Spleen (tissue), 11 donors: Measurements from ENCODE around the gene DCP2. TPM values are rescaled to one million over a fixed set of nuclear protein-coding genes. Genes with fewer than 3 reads are reported as not detected.

Source experiments
- DNase-seq: peaks from one replicate; pipeline ENCODE4 v3.0.0-alpha.2; 2020
- H3K27ac ChIP-seq, 8 donors: fragments of 200-600 bp; sonication (generic) in 7 of 8; 1 replicate in 4 of 8; 2 replicates in 4 of 8; pipeline versions ENCODE4 v1.5.0 to v1.8.0; 2016 to 2021; ENCODE audit warnings: inconsistent platforms in 4 of 8, mild to moderate bottlenecking in 4 of 8, moderate library complexity in 1 of 8
- H3K27me3 ChIP-seq, 7 donors: fragments of 200-600 bp; sonication (generic) in 6 of 7; replicated peaks in 1 of 7; 1 replicate in 4 of 7; 2 replicates in 3 of 7; pipeline versions ENCODE4 v1.5.0 to v1.8.0; 2016 to 2021; ENCODE audit warnings: inconsistent platforms in 3 of 7, mild to moderate bottlenecking in 1 of 7
- H3K36me3 ChIP-seq, 6 donors: fragments of 200-600 bp; sonication (generic) in 5 of 6; 1 replicate in 4 of 6; 2 replicates in 2 of 6; pipeline versions ENCODE4 v1.5.0 to v1.8.0; 2016 to 2021; ENCODE audit warnings: inconsistent platforms in 2 of 6
- H3K4me1 ChIP-seq, 6 donors: fragments of 200-600 bp; sonication (generic) in 5 of 6; 1 replicate in 3 of 6; 2 replicates in 3 of 6; pipeline versions ENCODE4 v1.5.0 to v1.8.0; 2016 to 2021; ENCODE audit warnings: inconsistent platforms in 3 of 6
- H3K4me3 ChIP-seq, 8 donors: fragments of 200-600 bp; sonication (generic) in 7 of 8; 1 replicate in 4 of 8; 2 replicates in 4 of 8; pipeline versions ENCODE4 v1.5.0 to v1.8.0; 2016 to 2021; ENCODE audit warnings: inconsistent platforms in 4 of 8, mild to moderate bottlenecking in 4 of 8, moderate library complexity in 2 of 8
- H3K9me3 ChIP-seq, 8 donors: fragments of 200-600 bp; sonication (generic) in 7 of 8; 1 replicate in 4 of 8; 2 replicates in 4 of 8; pipeline versions ENCODE4 v1.5.0 to v1.8.0; 2016 to 2021; ENCODE audit warnings: inconsistent platforms in 4 of 8
- CTCF ChIP-seq, 11 experiments: fragments of 200-600 bp in 7 of 11; fragments of 450-650 bp in 4 of 11; sonication (generic) in 4 of 11; IDR thresholded peaks in 8 of 11; conservative IDR thresholded peaks in 3 of 11; 1 replicate in 7 of 11; 2 replicates in 4 of 11; pipeline versions ENCODE4 v1.4.0 to v1.8.0; 2016 to 2021; ENCODE audit warnings: antibody characterized with exemption in 11 of 11, inconsistent platforms in 4 of 11, mild to moderate bottlenecking in 1 of 11
- POLR2A ChIP-seq, 3 donors: fragments of 450-650 bp; IDR thresholded peaks; one replicate each; pipeline ENCODE4 v1.5.1; 2017; ENCODE audit warnings: antibody characterized with exemption in 3 of 3, mild to moderate bottlenecking in 1 of 3
- POLR2AphosphoS5 ChIP-seq, 3 donors: sonication (generic); formaldehyde crosslinking; IDR thresholded peaks; one replicate each; pipeline ENCODE4 v1.5.1; 2017; ENCODE audit warnings: antibody characterized with exemption in 3 of 3
- WGBS, 5 donors: extraction: QIAGEN DNeasy Blood & Tissue Kit in 3 of 5; methylation state at CpG; one replicate each; pipeline versions ENCODE4 v1.1.5 to v1.1.7; 2013 to 2018; 5-methylcytosine and 5-hydroxymethylcytosine counted together
- intact Hi-C: fragments of 100-400 bp; cut with DNase I; formaldehyde crosslinking; loops from one replicate; pipeline ENCODE4 v1.15.0; 2023; ENCODE audit warnings: low total_unique reads
- polyA plus RNA-seq, 3 donors: library from polyadenylated mRNA; stranded (reverse); fragments of 200-250 nt; gene quantifications; one replicate each; pipeline ENCODE4 v1.2.1, GENCODE V29; 2013
- total RNA-seq, 7 donors: library from RNA; depleted of rRNA in 3 of 7; stranded (reverse); fragments of >200 nt in 3 of 7; fragmentation: NEBNext Ultra II Directional in 4 of 7; extraction: Animal tissue kit (Norgen Biotek cat#: 25700) in 4 of 7; gene quantifications; one replicate each; pipeline versions ENCODE4 v1.1.0 to v1.2.1, GENCODE V29; 2016 to 2021
- donor health status: healthy with polysubstance abuse.
- donor health status: DM: no; HTN: no; CAD: no; lungs with moderate emphysema.
- donor health status: DM: no; HTN: no; CAD: no.
- donor health status: Bipolar disorder and iron deficiency.
- donor health status: healthy.
- donor health status: DM: no; HTN: no; CAD: no.
- donor health status: DM: yes; HTN: yes; CAD: no.

DCP2 gene
- total and polyA plus RNA-seq, 10 donors: 17.5 to 110 (median 78.4) TPM

GRCh38 chr5:113034182-113034773, 57.7 kb downstream of the DCP2 start:
- intact Hi-C loops: no loop called here
- Histone ChIP-seq H3K4me3 (no peak overlapping the region), H3K4me1 (no peaks in the 10 kb centered on the region), H3K36me3 (peaks cover 0 to 9% (median 0%) of the 10 kb centered on the region in 6 donors), H3K9me3 (no peaks in the 10 kb centered on the region), H3K27ac (no peak overlapping the region), H3K27me3 (no peaks in the 10 kb centered on the region)
- TF ChIP-seq POLR2A (IDR thresholded peaks at IDR 0.05): no peak
- no peak for TF ChIP-seq CTCF (IDR thresholded peaks at IDR 0.05 in 8 of 11, conservative IDR thresholded peaks at IDR 0.05 in 3 of 11)
- no peak for TF ChIP-seq POLR2AphosphoS5 (IDR thresholded peaks at IDR 0.05)
- 93 to 97% (median 94%) methylated on average over 13 of the region's 13 CpGs for WGBS, 5 donors
- DNase-seq: no peak

GRCh38 chr5:113035096-113035495, 58.5 kb downstream of the DCP2 start:
- Histone ChIP-seq H3K27ac (no peak overlapping the region), H3K9me3 (no peaks in the 10 kb centered on the region), H3K27me3 (no peaks in the 10 kb centered on the region), H3K4me1 (no peaks in the 10 kb centered on the region), H3K4me3 (no peak overlapping the region), H3K36me3 (peaks cover 0 to 10% (median 0%) of the 10 kb centered on the region in 6 donors)
- 75 to 93% (median 87%) methylated on average over 1 of the region's 1 CpG for WGBS, 5 donors
- DNase-seq: no peak
- intact Hi-C loops: no loop called here
- TF ChIP-seq CTCF (IDR thresholded peaks at IDR 0.05 in 8 of 11, conservative IDR thresholded peaks at IDR 0.05 in 3 of 11): no peak
- TF ChIP-seq POLR2A (IDR thresholded peaks at IDR 0.05): no peak
- no peak for TF ChIP-seq POLR2AphosphoS5 (IDR thresholded peaks at IDR 0.05)

- Histone ChIP-seq H3K27ac (no peak overlapping the region), H3K36me3 (peaks cover 0 to 10% (median 0%) of the 10 kb centered on the region in 6 donors), H3K4me3 (no peak overlapping the region), H3K27me3 (no peaks in the 10 kb centered on the region), H3K9me3 (no peaks in the 10 kb centered on the region), H3K4me1 (no peaks in the 10 kb centered on the region)
- intact Hi-C loops: no loop called here
- DNase-seq: no peak
- 95 to 100% (median 97%) methylated on average over 4 of the region's 4 CpGs for WGBS, 5 donors
- TF ChIP-seq CTCF (IDR thresholded peaks at IDR 0.05 in 8 of 11, conservative IDR thresholded peaks at IDR 0.05 in 3 of 11): no peak
- TF ChIP-seq POLR2A (IDR thresholded peaks at IDR 0.05): no peak
- TF ChIP-seq POLR2AphosphoS5 (IDR thresholded peaks at IDR 0.05): no peak
These were observed 59.7 kb downstream of the DCP2 start for GRCh38 chr5:113036321-113036720.

GRCh38 chr5:113036826-113037225, 60.2 kb downstream of the DCP2 start:
- DNase-seq: no peak
- H3K36me3 ChIP-seq: peaks cover 0 to 10% (median 0%) of the 10 kb centered on the region in 6 donors
- no peaks in the 10 kb centered on the region for H3K27me3 ChIP-seq
- no peak overlapping the region for H3K27ac ChIP-seq
- intact Hi-C loops: no loop called here
- TF ChIP-seq CTCF (IDR thresholded peaks at IDR 0.05 in 8 of 11, conservative IDR thresholded peaks at IDR 0.05 in 3 of 11): no peak
- H3K4me3 ChIP-seq: no peak overlapping the region
- no peaks in the 10 kb centered on the region for H3K9me3 ChIP-seq
- no peaks in the 10 kb centered on the region for H3K4me1 ChIP-seq
- WGBS, 5 donors: 90 to 97% (median 94%) methylated on average over 1 of the region's 1 CpG
